GM23248 (cell line): ENCODE data around the gene SDHB. TPM values are rescaled to one million over a fixed set of nuclear protein-coding genes. Genes with fewer than 3 reads are reported as not detected.
A peak's percentile ranks its signal among the peaks of the same experiment; 100 is the strongest.

Experiments
- DNase-seq: peaks from one replicate; pipeline ENCODE4 v3.0.0-alpha.2; 2015
- H2AFZ ChIP-seq: fragments of 200-600 bp; sonication (generic); 2 replicates; pipeline ENCODE4 v1.6.1; 2016; ENCODE audit warnings: antibody characterized with exemption
- H3F3A ChIP-seq: fragments of 200-600 bp; sonication (generic); 2 replicates; pipeline ENCODE4 v1.6.1; 2016; ENCODE audit warnings: mild to moderate bottlenecking, antibody characterized with exemption, mixed run types; ENCODE audit not compliant: insufficient read depth
- H3K27ac ChIP-seq: fragments of 200-600 bp; sonication (generic); 2 replicates; pipeline ENCODE4 v1.5.1; 2016; ENCODE audit warnings: mild to moderate bottlenecking
- H3K27me3 ChIP-seq: fragments of 200-600 bp; sonication (generic); replicated peaks from 2 replicates; pipeline ENCODE4 v1.6.1; 2016; ENCODE audit warnings: mild to moderate bottlenecking; ENCODE audit not compliant: insufficient read depth
- H3K36me3 ChIP-seq: fragments of 200-600 bp; sonication (generic); 2 replicates; pipeline ENCODE4 v1.6.1; 2016; ENCODE audit warnings: low read depth, mild to moderate bottlenecking
- H3K4me1 ChIP-seq: fragments of 200-600 bp; sonication (generic); 2 replicates; pipeline ENCODE4 v1.6.1; 2016; ENCODE audit warnings: mild to moderate bottlenecking; ENCODE audit not compliant: insufficient read depth
- H3K4me2 ChIP-seq: fragments of 200-600 bp; sonication (generic); one replicate; pipeline ENCODE4 v1.6.1; 2016; ENCODE audit warnings: mild to moderate bottlenecking; ENCODE audit not compliant: unreplicated experiment
- H3K4me3 ChIP-seq: fragments of 200-600 bp; sonication (generic); 2 replicates; pipeline ENCODE4 v1.5.1; 2016; ENCODE audit warnings: mild to moderate bottlenecking
- H3K79me2 ChIP-seq: fragments of 200-600 bp; sonication (generic); 2 replicates; pipeline ENCODE4 v1.6.1; 2016; ENCODE audit warnings: mild to moderate bottlenecking; ENCODE audit not compliant: insufficient read depth
- H3K9ac ChIP-seq: fragments of 200-600 bp; sonication (generic); 2 replicates; pipeline ENCODE4 v1.6.1; 2016; ENCODE audit warnings: mild to moderate bottlenecking
- H3K9me2 ChIP-seq: fragments of 200-600 bp; sonication (generic); 2 replicates; pipeline ENCODE4 v1.6.1; 2016; ENCODE audit warnings: mixed run types, mild to moderate bottlenecking, moderate library complexity; ENCODE audit not compliant: insufficient read depth
- H3K9me3 ChIP-seq: fragments of 200-600 bp; sonication (generic); one replicate; pipeline ENCODE4 v1.6.1; 2017; ENCODE audit warnings: low read depth
- H4K20me1 ChIP-seq: fragments of 200-600 bp; sonication (generic); 2 replicates; pipeline ENCODE4 v1.6.0; 2016; ENCODE audit not compliant: insufficient read depth
- EZH2 ChIP-seq: fragments of 200-600 bp; sonication (generic); IDR thresholded peaks from 2 replicates; pipeline ENCODE4 v1.6.1; 2018; ENCODE audit warnings: antibody characterized with exemption, mild to moderate bottlenecking; ENCODE audit not compliant: insufficient read depth, poor library complexity, severe bottlenecking
- EZH2phosphoT487 ChIP-seq: fragments of 200-600 bp; sonication (generic); IDR thresholded peaks from 2 replicates; pipeline ENCODE4 v1.6.1; 2018; ENCODE audit warnings: antibody characterized with exemption, moderate library complexity, mild to moderate bottlenecking, low read depth; ENCODE audit not compliant: insufficient read depth
- WGBS, 2 experiments: methylation state at CpG; one replicate each; pipeline ENCODE4 v1.1.6; 2015 to 2017; ENCODE audit warnings: low lambda C conversion rate in 2 of 2, low coverage in 1 of 2; ENCODE audit errors: missing lambda C conversion rate in 2 of 2; 5-methylcytosine and 5-hydroxymethylcytosine counted together
- in situ Hi-C: fragments of 300-500 bp; cut with MboI; formaldehyde crosslinking; loops from 2 replicates; pipeline ENCODE4 v1.15.0; 2020
- polyA plus RNA-seq: library from polyadenylated mRNA; unstranded; fragments of >200 nt; fragmentation: Nextera tagmentation; extraction: Ambion mirVana; gene quantifications from 2 replicates; pipeline ENCODE4 v1.2.1, GENCODE V29; 2016
- total RNA-seq: library from RNA; depleted of rRNA; stranded (reverse); fragments of >200 nt; shearing (Covaris generic); gene quantifications from 2 replicates; pipeline ENCODE4 v1.2.3, GENCODE V29; 2014

Gene SDHB
- total and polyA plus RNA-seq, 2 experiments from 2014 or later = 84.1 to 124 TPM

- TF ChIP-seq EZH2phosphoT487 (no peak), EZH2 (no peak)
- Histone ChIP-seq H3K4me2 (no peak overlapping the region), H2AFZ (no peak overlapping the region), H3K4me1 (no peaks in the 10 kb centered on the region), H3K9me3 (no peaks in the 10 kb centered on the region), H3K9me2 (no peaks in the 10 kb centered on the region), H3K9ac (no peak overlapping the region), H3K36me3 (no peaks in the 10 kb centered on the region), H4K20me1 (no peaks in the 10 kb centered on the region), H3K27me3 (peaks cover 27% of the 10 kb centered on the region), H3K4me3 (no peak overlapping the region), H3K79me2 (no peaks in the 10 kb centered on the region), H3F3A (no peaks in the 10 kb centered on the region), H3K27ac (no peak overlapping the region)
- 41 to 48% methylated on average over 4 of the region's 4 CpGs for whole genome bisulfite sequencing, 2 experiments
- in situ Hi-C loops = no loop called here
- DNase-seq = no peak
Observed at GRCh38 chr1:17095141-17095540, 41.3 kb upstream of the SDHB start.

- Histone ChIP-seq H3K27me3 (peaks cover 22% of the 10 kb centered on the region), H3K4me1 (no peaks in the 10 kb centered on the region), H3K9ac (no peak overlapping the region), H3K27ac (no peak overlapping the region), H3K9me2 (no peaks in the 10 kb centered on the region), H3K79me2 (no peaks in the 10 kb centered on the region), H2AFZ (no peak overlapping the region), H3K9me3 (no peaks in the 10 kb centered on the region), H3K36me3 (no peaks in the 10 kb centered on the region), H3K4me2 (no peak overlapping the region), H3F3A (no peaks in the 10 kb centered on the region), H4K20me1 (no peaks in the 10 kb centered on the region), H3K4me3 (no peak overlapping the region)
- TF ChIP-seq EZH2phosphoT487 (no peak), EZH2 (no peak)
- WGBS, 2 experiments = 19 to 24% methylated on average over 5 of the region's 5 CpGs
- in situ Hi-C loops = no loop called here
- peak; percentile 50 for DNase-seq
Observed at GRCh38 chr1:17094664-17095063, 40.8 kb upstream of the SDHB start.

- Histone ChIP-seq H3F3A (no peaks in the 10 kb centered on the region), H3K9ac (no peak overlapping the region), H3K36me3 (no peaks in the 10 kb centered on the region), H2AFZ (no peak overlapping the region), H3K9me3 (no peaks in the 10 kb centered on the region), H3K27ac (no peak overlapping the region), H4K20me1 (no peaks in the 10 kb centered on the region), H3K4me2 (no peak overlapping the region), H3K9me2 (no peaks in the 10 kb centered on the region), H3K27me3 (peaks cover 14% of the 10 kb centered on the region), H3K4me3 (no peak overlapping the region), H3K79me2 (no peaks in the 10 kb centered on the region), H3K4me1 (no peaks in the 10 kb centered on the region)
- 66 to 70% methylated on average over 8 of the region's 8 CpGs for WGBS, 2 experiments
- in situ Hi-C loops = no loop called here
- TF ChIP-seq EZH2 (no peak), EZH2phosphoT487 (no peak)
- DNase-seq = no peak
Observed at GRCh38 chr1:17093822-17094393, 40.1 kb upstream of the SDHB start.

- H3K4me2 ChIP-seq = no peak overlapping the region
- no peak for DNase-seq
- no peak overlapping the region for H3K9ac ChIP-seq
- no peaks in the 10 kb centered on the region for H3F3A ChIP-seq
- H4K20me1 ChIP-seq = no peaks in the 10 kb centered on the region
- no peaks in the 10 kb centered on the region for H3K9me2 ChIP-seq
- no peak overlapping the region for H3K4me3 ChIP-seq
- TF ChIP-seq EZH2phosphoT487 (no peak), EZH2 (no peak)
- no peaks in the 10 kb centered on the region for H3K9me3 ChIP-seq
- H3K27ac ChIP-seq = no peak overlapping the region
- H3K79me2 ChIP-seq = no peaks in the 10 kb centered on the region
- no peaks in the 10 kb centered on the region for H3K36me3 ChIP-seq
- no peak overlapping the region for H2AFZ ChIP-seq
- no peaks in the 10 kb centered on the region for H3K4me1 ChIP-seq
- in situ Hi-C loops = no loop called here
- H3K27me3 ChIP-seq = peaks cover 17% of the 10 kb centered on the region
- 58 to 64% methylated on average over 7 of the region's 7 CpGs for WGBS, 2 experiments
Observed at GRCh38 chr1:17091252-17091651, 37.4 kb upstream of the SDHB start.

GRCh38 chr1:17089506-17089905 lies 35.7 kb upstream of the SDHB start:
- in situ Hi-C loops = no loop called here
- Histone ChIP-seq H2AFZ (no peak overlapping the region), H3K27me3 (peaks cover 20% of the 10 kb centered on the region), H3K79me2 (no peaks in the 10 kb centered on the region), H3K9ac (no peak overlapping the region), H3K4me2 (no peak overlapping the region), H3F3A (no peaks in the 10 kb centered on the region), H3K4me3 (no peak overlapping the region), H3K9me2 (no peaks in the 10 kb centered on the region), H3K27ac (no peak overlapping the region), H3K9me3 (no peaks in the 10 kb centered on the region), H3K4me1 (no peaks in the 10 kb centered on the region), H4K20me1 (no peaks in the 10 kb centered on the region), H3K36me3 (no peaks in the 10 kb centered on the region)
- no peak for DNase-seq
- 61 to 76% methylated on average over 14 of the region's 14 CpGs for WGBS, 2 experiments
- TF ChIP-seq EZH2 = no peak
- no peak for TF ChIP-seq EZH2phosphoT487
